Caco-2 (cell line): ENCODE results near the gene OR10G4. TPM values are rescaled to one million over a fixed set of nuclear protein-coding genes. Genes with fewer than 3 reads are reported as not detected.

ENCODE experiments used
- Bru-seq: library from RNA; stranded (reverse); fragments of 400-500 nt; gene quantifications from one replicate; lab custom pipeline; 2021; lab: Mats Ljungman, UMichigan
- BruChase-seq, 2 experiments: library from RNA; stranded (reverse); fragments of 400-500 nt; gene quantifications; one replicate each; lab custom pipeline; 2021; lab: Mats Ljungman, UMichigan
- BruUV-seq: library from RNA; stranded (reverse); fragments of 400-500 nt; replicated peaks from 2 replicates; lab custom pipeline; 2021; lab: Mats Ljungman, UMichigan
- CTCF ChIA-PET: fragments of 300-600 bp; sonication (Branson Sonifier 250); formaldehyde crosslinking; loops from one replicate; lab custom pipeline; 2022; ENCODE audit warnings: antibody characterized with exemption; lab: Charles Lee
- POLR2A ChIA-PET: fragments of 300-600 bp; sonication (Branson Sonifier 250); formaldehyde crosslinking; loops from one replicate; lab custom pipeline; 2022; ENCODE audit warnings: antibody characterized with exemption; lab: Charles Lee
- DNase-seq, 2 experiments: peaks; one replicate each; pipeline versions ENCODE4 v3.0.0 to v3.0.0-alpha.2; 2020 to 2022
- H3K27me3 ChIP-seq: replicated peaks from 2 replicates; pipeline ENCODE4 v1.6.0; 2011; ENCODE audit warnings: low read length; ENCODE audit not compliant: control insufficient read depth, insufficient read depth
- H3K36me3 ChIP-seq: 2 replicates; pipeline ENCODE4 v1.5.1; 2011; ENCODE audit warnings: low read length; ENCODE audit not compliant: control insufficient read depth, insufficient read depth
- H3K4me1 ChIP-seq: fragments of 250-450 bp; sonication (Bioruptor Pico); 2 replicates; pipeline ENCODE4 v1.5.1; 2020; ENCODE audit warnings: mild to moderate bottlenecking
- H3K4me3 ChIP-seq: 2 replicates; pipeline ENCODE4 v1.5.1; 2011; ENCODE audit warnings: low read depth, mild to moderate bottlenecking, control low read depth, low read length
- H3K9me3 ChIP-seq: fragments of 250-450 bp; sonication (Bioruptor Pico); 2 replicates; pipeline ENCODE4 v1.5.1; 2020; ENCODE audit warnings: mild to moderate bottlenecking, moderate library complexity
- H3K27ac Mint-ChIP-seq: one replicate; pipeline ENCODE4 v1.8.0; 2022; ENCODE audit warnings: mixed read lengths; ENCODE audit not compliant: unreplicated experiment
- H3K27me3 Mint-ChIP-seq: one replicate; pipeline ENCODE4 v1.8.0; 2022; ENCODE audit warnings: mixed read lengths; ENCODE audit not compliant: insufficient read depth, unreplicated experiment
- H3K36me3 Mint-ChIP-seq: one replicate; pipeline ENCODE4 v1.8.0; 2022; ENCODE audit warnings: mild to moderate bottlenecking, mixed read lengths; ENCODE audit not compliant: insufficient read depth, unreplicated experiment
- H3K4me1 Mint-ChIP-seq: one replicate; pipeline ENCODE4 v1.8.0; 2022; ENCODE audit warnings: low read depth, mixed read lengths; ENCODE audit not compliant: unreplicated experiment
- H3K4me3 Mint-ChIP-seq: one replicate; pipeline ENCODE4 v1.8.0; 2022; ENCODE audit warnings: mild to moderate bottlenecking, moderate library complexity, mixed read lengths; ENCODE audit not compliant: unreplicated experiment
- H3K9me3 Mint-ChIP-seq: one replicate; pipeline ENCODE4 v1.8.0; 2022; ENCODE audit warnings: mixed read lengths; ENCODE audit not compliant: unreplicated experiment
- intact Hi-C: fragments of 100-400 bp; cut with micrococcal nuclease; formaldehyde crosslinking; loops from one replicate; pipeline ENCODE4 v1.10.0; 2022; ENCODE audit not compliant: unreplicated experiment
- long read RNA-seq: library from polyadenylated mRNA; stranded (forward); transcript quantifications from one replicate; pipeline ENCODE4 v2.0.0, GENCODE V29; 2022
- total RNA-seq: library from RNA; stranded (reverse); gene quantifications from 2 replicates; pipeline ENCODE4 v1.2.3, GENCODE V29; 2022
- TF ChIP-seq, protein P1 (sequence below), 2 experiments: fragments of 200-600 bp in 1 of 2; IDR thresholded peaks; 1 replicate in 1 of 2; 2 replicates in 1 of 2; pipeline versions ENCODE4 v1.5.1 to v1.8.0; 2011 to 2022; ENCODE audit warnings: antibody characterized with exemption in 1 of 2, control low read depth in 1 of 2, inconsistent platforms in 1 of 2, low read depth in 1 of 2, low read length in 1 of 2, mild to moderate bottlenecking in 1 of 2, moderate library complexity in 1 of 2; ENCODE audit not compliant: insufficient read depth in 1 of 2, severe bottlenecking in 1 of 2, unreplicated experiment in 1 of 2

OR10G4 gene, protein sequence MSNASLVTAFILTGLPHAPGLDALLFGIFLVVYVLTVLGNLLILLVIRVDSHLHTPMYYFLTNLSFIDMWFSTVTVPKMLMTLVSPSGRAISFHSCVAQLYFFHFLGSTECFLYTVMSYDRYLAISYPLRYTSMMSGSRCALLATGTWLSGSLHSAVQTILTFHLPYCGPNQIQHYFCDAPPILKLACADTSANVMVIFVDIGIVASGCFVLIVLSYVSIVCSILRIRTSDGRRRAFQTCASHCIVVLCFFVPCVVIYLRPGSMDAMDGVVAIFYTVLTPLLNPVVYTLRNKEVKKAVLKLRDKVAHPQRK
- total RNA-seq (not detected in 2 replicates), Bru-seq, nascent RNA (not detected), BruChase-seq, experiment 1, labeled RNA remaining after a 2-hour chase (not detected), BruChase-seq, experiment 2, labeled RNA remaining after a 6-hour chase (not detected)
- long read RNA-seq = 0 reads

DNA sequence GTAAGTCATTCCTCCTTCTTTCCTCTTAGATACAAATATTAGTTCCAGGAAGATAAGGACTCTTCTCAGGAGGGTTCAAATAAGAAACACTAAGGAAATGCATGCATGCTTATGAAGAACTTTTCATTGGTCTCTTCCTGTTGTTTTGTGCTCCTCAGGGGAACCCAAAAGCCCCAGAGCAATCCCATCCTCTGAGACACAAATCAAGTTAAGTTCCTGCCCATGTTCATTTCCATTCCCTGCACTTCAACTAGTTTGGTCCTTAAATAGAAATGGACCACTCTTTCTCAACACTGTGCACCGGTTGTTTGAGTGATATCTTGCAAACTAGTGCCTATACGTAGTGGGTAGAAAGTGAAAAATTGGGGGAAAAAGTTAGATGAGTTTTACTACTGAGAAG lies at the start of gene OR10G4:
TSS of gene OR10G4 (plus strand) at position 301 of the 400 bp plus-strand sequence. CDS start 2,578 bp downstream, outside the sequence.
- no peaks in the 10 kb centered on the region for H3K36me3 Mint-ChIP-seq

DNA sequence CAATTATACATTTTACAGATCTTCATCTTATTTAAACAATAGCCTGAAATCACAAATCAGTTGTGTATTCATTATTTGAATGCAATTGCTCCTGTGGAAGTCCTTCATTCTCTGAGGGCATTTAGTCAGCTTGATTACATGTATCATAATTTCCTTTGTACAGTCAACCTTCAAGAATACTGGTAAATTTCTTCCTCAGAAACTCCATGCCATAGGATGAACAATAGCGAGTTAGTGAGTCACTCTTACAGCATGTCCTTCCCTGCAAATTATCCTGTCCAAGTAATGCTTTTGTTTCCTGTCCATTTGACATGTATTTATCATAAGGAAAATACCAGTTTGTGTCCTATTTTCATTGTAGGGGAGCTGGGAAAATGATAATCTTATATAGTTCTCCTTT lies 39.0 kb upstream of the OR10G4 start:
- Mint-ChIP-seq H3K36me3 (no peaks in the 10 kb centered on the region), H3K27ac (no peak overlapping the region), H3K4me3 (no peak overlapping the region), H3K4me1 (no peaks in the 10 kb centered on the region), H3K27me3 (no peaks in the 10 kb centered on the region), H3K9me3 (peaks cover 9% of the 10 kb centered on the region)
- no peaks in the 10 kb centered on the region for H3K36me3 ChIP-seq
- TF ChIP-seq, protein P1, sequence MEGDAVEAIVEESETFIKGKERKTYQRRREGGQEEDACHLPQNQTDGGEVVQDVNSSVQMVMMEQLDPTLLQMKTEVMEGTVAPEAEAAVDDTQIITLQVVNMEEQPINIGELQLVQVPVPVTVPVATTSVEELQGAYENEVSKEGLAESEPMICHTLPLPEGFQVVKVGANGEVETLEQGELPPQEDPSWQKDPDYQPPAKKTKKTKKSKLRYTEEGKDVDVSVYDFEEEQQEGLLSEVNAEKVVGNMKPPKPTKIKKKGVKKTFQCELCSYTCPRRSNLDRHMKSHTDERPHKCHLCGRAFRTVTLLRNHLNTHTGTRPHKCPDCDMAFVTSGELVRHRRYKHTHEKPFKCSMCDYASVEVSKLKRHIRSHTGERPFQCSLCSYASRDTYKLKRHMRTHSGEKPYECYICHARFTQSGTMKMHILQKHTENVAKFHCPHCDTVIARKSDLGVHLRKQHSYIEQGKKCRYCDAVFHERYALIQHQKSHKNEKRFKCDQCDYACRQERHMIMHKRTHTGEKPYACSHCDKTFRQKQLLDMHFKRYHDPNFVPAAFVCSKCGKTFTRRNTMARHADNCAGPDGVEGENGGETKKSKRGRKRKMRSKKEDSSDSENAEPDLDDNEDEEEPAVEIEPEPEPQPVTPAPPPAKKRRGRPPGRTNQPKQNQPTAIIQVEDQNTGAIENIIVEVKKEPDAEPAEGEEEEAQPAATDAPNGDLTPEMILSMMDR (IDR thresholded peaks at IDR 0.05; ENCODE audit: insufficient read depth in 1 of 2, low read depth in 1 of 2, low read length in 1 of 2, severe bottlenecking in 1 of 2, unreplicated experiment in 1 of 2) = no peak
- H3K4me1 ChIP-seq = no peaks in the 10 kb centered on the region; the same call in 1 of the 2 replicates
- no peak for DNase-seq
- no TSS peak for BruUV-seq
- ChIA-PET POLR2A (no interaction called here), CTCF (no interaction called here)
- H3K9me3 ChIP-seq = no peaks in the 10 kb centered on the region; the same call in 1 of the 2 replicates
- no peak overlapping the region for H3K4me3 ChIP-seq
- no peaks in the 10 kb centered on the region for H3K27me3 ChIP-seq
- intact Hi-C loops = no loop called here

More for the DNA sequence above, at the start of gene OR10G4:
- Mint-ChIP-seq H3K27me3 (peaks cover 7% of the 10 kb centered on the region), H3K4me1 (no peaks in the 10 kb centered on the region), H3K27ac (no peak within 1 kb of the TSS), H3K9me3 (no peaks in the 10 kb centered on the region), H3K4me3 (no peak within 1 kb of the TSS)
- DNase-seq = no peak
- no peak within 1 kb of the TSS for H3K4me3 ChIP-seq
- no peaks in the 10 kb centered on the region for H3K9me3 ChIP-seq
- TF ChIP-seq, protein P1 (IDR thresholded peaks at IDR 0.05; ENCODE audit: insufficient read depth in 1 of 2, low read depth in 1 of 2, low read length in 1 of 2, severe bottlenecking in 1 of 2, unreplicated experiment in 1 of 2) = no peak
- no TSS peak for BruUV-seq
- no peaks in the 10 kb centered on the region for H3K27me3 ChIP-seq
- H3K4me1 ChIP-seq = no peaks in the 10 kb centered on the region
- H3K36me3 ChIP-seq = no peaks in the 10 kb centered on the region
- intact Hi-C loops = no loop called here
- ChIA-PET CTCF (no interaction called here), POLR2A (no interaction called here)

DNA sequence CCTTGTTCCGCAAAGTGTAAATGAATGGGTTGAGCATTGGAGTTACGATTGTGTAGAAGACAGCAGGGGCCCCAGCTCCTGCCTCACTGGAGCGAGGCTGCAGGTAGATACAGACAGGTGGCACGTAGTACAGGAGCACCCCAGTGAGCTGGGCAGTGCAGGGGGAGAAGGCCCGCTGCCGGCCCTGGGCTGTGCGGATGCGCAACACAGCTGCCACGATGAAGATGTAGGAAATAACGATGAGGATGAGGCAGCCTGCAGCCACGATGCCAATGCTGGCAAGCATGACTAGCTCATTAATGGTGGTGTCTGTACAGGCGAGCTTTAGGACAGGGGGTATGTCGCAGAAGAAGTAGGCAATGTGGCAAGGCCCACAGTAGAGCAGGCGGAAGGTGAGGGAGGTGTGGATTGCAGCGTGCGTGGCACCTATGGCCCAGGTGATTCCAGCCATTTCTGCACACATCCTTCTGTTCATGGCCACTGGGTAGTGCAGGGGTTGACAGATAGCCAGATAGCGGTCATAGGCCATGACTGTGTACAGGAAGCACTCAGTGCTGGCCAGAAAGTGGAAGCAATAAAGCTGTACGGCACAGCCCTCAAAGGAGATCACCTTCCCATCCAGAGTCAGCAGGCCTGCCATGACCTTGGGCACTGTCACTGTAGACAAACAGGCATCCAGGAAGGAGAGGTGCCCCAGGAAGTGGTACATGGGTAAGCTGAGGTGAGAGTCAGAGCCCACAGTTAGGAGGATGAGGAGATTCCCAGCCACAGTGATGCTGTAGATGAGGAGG lies 35.8 kb upstream of the OR10G4 start:
- H3K4me3 Mint-ChIP-seq = no peak overlapping the region
- no peaks in the 10 kb centered on the region for H3K4me1 Mint-ChIP-seq
- no peaks in the 10 kb centered on the region for H3K36me3 Mint-ChIP-seq
- POLR2A ChIA-PET = no interaction called here
- H3K27ac Mint-ChIP-seq = peak overlapping the region; percentile 2
- no peaks in the 10 kb centered on the region; the same call in 1 of the 2 replicates for H3K9me3 ChIP-seq
- CTCF ChIA-PET = no interaction called here
- H3K4me1 ChIP-seq = no peaks in the 10 kb centered on the region; the same call in 1 of the 2 replicates
- no peaks in the 10 kb centered on the region for H3K27me3 ChIP-seq
- no peaks in the 10 kb centered on the region for H3K27me3 Mint-ChIP-seq
- no peaks in the 10 kb centered on the region for H3K36me3 ChIP-seq
- intact Hi-C loops = no loop called here
- peaks cover 10% of the 10 kb centered on the region for H3K9me3 Mint-ChIP-seq
- TF ChIP-seq, protein P1 (IDR thresholded peaks at IDR 0.05; ENCODE audit: insufficient read depth in 1 of 2, low read depth in 1 of 2, low read length in 1 of 2, severe bottlenecking in 1 of 2, unreplicated experiment in 1 of 2) = no peak
- H3K4me3 ChIP-seq = no peak overlapping the region
- no peak for DNase-seq
- no TSS peak for BruUV-seq
